CD4-positive, alpha-beta T cell treated with Interleukin-15 for 1 hour (primary cell): ENCODE results near the gene SPEM2.

Experiments used
- DNase-seq: peaks from one replicate; pipeline ENCODE4 v3.0.0-alpha.2; 2020

Gene SPEM2

DNA sequence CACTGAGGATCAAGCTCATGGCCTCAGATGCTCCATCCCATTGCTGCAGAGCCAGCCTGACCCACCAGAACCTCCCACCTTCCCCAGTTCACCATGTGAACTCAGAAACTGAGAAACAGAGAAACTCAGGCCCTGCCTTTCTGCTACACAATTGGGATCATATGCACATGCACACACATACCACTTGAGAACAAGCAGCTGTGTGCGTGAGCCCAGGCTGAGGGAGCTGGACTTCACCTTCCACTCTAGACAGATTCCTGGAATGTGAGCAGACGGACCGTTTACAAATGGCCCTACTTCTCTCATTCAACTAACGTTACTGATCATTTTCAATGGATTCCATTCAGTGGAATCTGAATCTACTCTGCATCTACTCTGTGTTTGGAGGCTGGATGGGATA is 1.7 kb upstream of the SPEM2 start:
- DNase-seq: no peak

GRCh38 chr17:7425756-7426155 is 340 bp downstream of the SPEM2 start:
- no peak for DNase-seq

DNA sequence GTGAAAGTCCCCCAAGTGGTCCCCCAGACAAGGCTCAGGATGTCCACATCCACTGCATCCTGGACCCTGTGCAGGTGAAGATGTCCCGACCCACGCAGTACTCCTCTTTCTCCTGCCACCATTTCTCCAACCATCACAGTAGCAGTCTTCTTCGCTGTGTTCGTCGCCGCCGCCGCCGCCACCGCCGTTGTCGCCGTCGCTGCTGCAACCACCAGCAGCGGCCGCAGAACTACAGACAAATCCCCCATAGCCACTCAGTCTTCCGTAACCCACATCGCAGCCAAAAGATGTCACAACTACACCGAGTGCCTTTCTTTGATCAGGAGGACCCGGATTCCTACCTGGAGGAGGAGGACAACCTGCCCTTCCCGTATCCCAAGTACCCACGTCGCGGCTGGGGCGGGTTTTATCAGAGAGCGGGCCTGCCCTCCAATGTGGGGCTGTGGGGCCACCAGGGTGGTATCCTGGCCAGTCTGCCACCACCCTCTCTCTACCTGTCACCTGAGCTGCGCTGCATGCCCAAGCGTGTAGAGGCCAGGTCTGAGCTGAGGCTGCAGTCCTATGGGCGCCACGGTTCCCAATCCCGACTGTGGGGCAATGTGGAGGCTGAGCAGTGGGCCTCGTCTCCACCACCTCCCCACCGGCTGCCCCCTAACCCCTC is 917 bp downstream of the SPEM2 start:
- DNase-seq: no peak

DNA sequence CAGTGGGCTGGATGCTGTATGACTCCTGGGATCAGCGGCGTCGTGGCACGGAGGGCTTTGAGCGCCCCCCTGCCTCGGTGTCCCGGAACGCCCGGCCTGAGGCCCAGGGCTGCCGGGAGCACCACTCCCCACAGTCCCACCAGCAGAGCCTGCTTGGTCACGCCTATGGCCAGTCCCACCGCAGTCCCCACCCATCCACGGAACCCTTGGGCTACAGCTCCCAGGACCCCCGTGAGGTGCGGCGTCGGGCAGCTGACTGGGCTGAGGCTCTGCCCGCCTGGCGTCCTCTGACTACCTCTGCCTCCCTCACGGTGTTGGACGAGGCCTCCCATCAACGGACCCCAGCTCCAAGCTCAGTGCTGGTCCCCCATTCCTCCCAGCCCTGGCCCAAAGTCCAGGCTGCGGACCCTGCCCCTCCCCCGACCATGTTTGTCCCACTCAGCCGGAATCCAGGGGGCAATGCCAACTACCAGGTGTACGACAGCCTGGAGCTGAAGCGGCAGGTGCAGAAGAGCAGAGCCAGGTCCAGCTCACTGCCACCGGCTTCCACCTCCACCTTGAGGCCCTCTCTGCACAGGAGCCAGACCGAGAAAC is 1.6 kb downstream of the SPEM2 start:
- DNase-seq: no peak

- no peak for DNase-seq
These were observed 2.1 kb downstream of the SPEM2 start for GRCh38 chr17:7427549-7427948.

GRCh38 chr17:7428557-7428956 is 3.1 kb downstream of the SPEM2 start, which contains the start of gene SPEM3:
SPEM3 (plus strand) TSS chr17:7428857; CDS start chr17:7428903, 46 bp downstream.
- DNase-seq: no peak

DNA sequence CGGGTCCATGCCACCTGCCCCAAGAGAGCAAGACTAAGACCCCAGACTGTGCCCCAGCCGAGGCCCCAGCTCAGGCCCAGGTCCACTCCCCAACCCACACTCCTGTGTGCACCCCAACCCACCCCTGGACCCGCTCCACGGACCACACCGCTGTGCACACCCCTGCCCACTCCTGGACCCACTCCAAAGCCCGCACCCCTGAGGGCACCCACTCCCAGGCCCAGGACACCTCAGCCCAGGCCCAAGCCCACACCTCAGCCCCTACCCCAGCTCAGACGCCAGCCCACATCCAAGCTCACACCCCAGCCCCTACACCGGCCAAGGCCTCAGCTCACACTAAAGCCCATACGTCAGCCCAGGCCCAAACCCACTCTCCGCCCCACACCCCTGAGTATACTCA is 4.3 kb downstream of the SPEM2 start:
- no peak for DNase-seq

DNA sequence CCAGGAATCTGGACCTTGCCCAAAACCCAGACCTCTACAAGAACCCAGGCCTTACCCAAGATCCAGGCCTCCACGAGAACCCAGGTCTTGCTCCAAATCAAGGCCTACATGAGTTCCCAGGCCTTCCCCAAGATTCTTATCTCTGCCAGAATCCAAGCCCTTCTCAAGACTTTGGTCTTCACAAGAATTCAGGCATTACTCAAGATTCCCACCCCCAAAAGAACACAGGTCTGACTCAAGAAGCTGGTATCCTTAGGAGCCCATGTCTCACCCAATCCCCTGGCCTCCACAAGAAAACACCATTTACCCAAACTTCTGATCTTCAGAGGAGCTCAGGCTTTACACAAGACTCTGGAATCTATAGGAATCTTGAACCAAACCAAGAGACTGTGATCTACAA is 5.8 kb downstream of the SPEM2 start:
- DNase-seq: no peak

GRCh38 chr17:7432296-7432695 is 6.9 kb downstream of the SPEM2 start:
- DNase-seq: no peak

DNA sequence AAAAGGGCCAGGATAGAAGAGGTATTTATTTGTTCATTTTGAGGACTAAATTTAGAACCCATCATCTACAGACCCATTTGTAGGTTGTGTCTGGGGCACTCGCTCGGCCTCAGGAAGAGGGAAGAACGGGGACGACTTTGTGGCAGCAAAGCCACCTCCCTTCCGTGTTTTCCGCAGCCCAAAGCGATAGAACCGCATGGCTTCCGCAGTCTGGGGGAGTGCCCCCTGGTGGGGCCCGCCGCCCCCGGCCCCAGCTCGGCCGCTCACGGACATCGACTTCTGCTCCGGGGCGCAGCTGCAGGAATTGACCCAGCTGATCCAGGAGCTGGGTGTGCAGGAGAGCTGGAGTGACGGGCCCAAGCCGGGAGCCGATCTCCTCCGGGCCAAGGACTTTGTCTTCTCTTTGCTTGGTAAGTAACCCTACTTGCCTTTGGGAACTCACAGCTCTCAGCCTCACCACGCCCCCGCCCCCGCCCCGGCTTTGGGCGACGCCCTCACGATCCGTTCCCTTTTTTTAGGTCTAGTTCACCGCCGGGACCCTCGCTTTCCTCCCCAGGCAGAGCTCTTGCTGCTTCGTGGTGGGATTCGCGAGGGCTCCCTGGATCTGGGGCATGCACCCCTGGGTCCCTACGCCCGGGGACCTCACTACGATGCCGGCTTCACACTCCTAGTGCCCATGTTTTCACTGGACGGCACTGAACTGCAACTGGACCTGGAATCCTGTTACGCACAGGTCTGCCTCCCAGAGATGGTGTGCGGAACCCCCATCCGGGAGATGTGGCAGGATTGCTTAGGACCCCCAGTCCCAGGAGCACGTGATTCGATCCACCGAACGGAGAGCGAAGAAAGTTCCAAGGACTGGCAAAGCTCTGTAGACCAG is 10.5 kb downstream of the SPEM2 start:
- DNase-seq: peak; percentile 56

DNA sequence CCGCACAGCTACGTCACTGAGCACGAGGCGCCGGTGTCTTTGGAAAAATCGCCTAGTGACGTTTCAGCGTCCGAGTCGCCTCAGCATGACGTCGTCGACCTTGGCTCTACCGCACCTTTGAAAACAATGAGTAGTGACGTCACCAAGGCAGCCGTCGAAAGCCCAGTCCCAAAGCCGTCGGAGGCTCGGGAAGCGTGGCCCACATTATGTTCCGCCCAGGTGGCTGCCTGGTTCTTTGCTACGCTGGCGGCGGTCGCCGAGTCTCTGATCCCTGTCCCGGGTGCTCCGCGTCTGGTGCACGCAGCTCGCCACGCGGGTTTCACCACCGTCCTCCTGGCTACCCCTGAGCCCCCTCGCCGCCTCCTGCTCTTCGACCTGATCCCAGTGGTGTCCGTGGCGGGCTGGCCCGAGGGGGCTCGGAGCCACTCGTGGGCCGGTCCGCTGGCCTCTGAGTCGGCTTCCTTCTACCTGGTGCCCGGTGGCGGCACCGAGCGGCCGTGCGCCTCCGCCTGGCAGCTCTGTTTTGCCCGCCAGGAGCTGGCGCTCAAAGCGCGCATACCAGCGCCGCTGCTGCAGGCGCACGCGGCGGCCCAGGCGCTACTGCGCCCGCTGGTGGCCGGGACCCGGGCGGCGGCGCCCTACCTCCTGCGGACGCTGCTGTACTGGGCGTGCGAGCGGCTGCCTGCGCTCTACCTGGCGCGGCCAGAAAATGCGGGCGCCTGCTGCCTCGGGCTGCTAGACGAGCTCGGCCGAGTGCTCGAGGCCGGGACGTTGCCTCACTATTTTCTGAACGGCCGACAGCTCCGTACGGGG is 11.3 kb downstream of the SPEM2 start:
- peak; percentile 85 for DNase-seq

DNA sequence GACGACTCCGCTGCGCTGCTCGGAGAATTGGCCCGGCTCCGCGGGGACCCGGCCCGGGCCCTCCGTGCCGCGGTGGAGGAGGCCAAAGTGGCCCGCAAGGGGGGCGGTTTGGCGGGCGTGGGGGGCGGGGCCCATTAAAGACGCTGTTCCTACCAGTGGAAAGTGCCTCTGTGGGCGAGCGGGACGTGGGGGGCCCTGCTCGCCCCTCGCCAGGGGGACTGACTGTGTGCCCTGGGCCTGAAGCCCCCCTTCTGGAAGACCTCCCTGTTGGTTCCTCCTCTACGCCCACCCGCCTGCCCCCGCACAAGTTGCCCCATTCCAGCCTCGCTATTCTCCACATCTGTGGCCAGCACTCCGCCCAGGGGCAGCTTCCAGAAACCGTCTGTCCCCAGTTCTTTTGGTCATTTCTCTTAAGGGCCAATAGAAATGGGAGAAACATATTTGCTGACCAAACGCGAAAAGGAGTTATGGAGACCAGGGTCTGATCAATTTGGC is 12.0 kb downstream of the SPEM2 start:
- DNase-seq: no peak

DNA sequence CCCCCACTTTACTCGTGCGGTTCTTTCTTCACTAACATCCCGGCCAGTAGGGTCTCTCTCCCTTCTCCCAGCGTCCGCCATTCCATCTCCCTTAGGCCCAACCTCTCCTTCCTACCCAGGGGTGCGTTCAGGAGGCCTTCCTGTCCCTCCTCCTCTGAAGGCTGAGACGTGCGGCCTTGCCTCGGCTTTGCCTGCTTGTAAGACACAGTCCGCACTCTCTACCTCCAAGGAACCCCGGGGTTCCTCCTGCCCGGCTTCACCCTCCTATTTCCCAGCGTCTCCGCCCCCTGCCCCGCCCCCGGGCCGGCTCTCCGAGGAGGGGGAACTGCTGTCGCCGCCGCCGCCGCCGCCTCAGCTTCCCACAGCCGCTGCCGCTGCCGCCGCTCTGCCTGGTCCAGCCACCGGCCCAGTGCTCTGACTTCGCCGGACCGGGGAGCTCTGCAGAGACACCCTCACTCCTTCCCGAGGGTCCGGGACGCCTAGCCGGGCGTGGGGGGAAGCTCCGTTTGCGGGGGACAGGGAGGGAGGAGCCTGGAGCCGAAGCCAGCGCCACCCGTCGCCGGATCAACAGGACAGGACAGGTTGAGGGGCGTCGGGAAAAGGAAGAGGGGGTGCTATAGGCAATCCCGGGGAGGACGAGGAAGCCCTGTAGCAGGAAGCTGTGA is 12.7 kb downstream of the SPEM2 start:
- DNase-seq: peak; percentile 67

DNA sequence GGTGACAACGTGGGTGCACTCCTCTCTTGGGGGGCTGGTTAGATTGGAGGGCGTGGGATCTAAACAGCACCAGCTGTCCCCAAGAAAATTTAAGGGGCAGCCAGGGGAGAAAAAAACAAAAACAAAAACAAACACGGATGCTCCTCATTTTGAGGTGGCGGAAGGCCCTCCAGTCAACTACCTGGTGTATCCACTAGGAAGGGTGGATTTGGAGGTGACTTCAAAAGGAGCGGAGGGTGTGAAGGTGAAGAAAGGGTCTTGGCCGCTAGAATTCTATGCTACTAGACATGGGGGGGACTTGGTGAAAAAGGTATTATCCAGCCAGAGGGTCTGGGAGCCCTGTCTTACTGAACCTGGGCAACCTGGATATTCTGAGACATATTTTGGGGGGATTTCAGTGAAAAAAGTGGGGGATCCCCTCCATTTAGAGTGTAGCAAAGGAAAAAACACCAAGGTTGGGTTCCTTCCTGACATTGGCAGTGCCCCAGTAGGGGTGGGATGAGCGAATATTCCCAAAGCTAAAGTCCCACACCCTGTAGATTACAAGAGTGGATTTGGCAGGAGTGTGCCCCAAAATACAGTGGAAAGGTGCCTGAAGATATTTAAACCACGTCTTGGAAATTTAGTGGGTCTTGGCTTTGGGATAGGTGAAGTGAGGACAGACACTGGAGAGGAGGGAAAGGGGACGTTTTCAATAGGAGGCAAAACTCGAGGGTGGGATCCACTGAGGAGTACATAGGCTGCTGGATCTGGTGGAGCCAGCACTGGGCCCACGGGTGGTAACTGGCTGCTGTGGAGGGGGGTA is 13.4 kb downstream of the SPEM2 start:
- no peak for DNase-seq

DNA sequence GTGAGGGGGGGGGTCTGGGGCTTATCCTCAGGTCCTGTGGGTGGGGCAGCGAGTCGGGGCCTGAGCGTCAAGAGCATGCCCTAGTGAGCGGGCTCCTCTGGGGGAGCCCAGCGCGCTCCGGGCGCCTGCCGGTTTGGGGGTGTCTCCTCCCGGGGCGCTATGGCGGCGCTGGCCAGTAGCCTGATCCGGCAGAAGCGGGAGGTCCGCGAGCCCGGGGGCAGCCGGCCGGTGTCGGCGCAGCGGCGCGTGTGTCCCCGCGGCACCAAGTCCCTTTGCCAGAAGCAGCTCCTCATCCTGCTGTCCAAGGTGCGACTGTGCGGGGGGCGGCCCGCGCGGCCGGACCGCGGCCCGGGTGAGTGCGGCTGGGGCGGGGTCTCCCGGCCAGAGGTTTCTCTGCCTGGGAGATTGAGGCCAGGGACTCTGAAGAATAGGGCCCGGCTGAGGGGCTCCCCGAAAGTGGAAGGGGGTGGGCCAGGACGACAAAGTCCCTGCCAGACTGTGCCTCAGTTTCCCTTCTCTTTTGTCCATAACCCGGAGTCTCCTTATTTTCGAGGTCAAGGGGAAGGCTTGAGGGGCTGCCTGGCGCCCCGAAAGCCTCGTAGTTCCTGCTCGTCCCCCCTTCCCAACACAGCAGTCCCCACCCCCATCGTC is 14.2 kb downstream of the SPEM2 start, which contains the start of gene FGF11:
FGF11 (plus strand) TSS at position 51 of the 651 bp plus-strand sequence; CDS start at position 160, 109 bp downstream.
- no peak for DNase-seq

DNA sequence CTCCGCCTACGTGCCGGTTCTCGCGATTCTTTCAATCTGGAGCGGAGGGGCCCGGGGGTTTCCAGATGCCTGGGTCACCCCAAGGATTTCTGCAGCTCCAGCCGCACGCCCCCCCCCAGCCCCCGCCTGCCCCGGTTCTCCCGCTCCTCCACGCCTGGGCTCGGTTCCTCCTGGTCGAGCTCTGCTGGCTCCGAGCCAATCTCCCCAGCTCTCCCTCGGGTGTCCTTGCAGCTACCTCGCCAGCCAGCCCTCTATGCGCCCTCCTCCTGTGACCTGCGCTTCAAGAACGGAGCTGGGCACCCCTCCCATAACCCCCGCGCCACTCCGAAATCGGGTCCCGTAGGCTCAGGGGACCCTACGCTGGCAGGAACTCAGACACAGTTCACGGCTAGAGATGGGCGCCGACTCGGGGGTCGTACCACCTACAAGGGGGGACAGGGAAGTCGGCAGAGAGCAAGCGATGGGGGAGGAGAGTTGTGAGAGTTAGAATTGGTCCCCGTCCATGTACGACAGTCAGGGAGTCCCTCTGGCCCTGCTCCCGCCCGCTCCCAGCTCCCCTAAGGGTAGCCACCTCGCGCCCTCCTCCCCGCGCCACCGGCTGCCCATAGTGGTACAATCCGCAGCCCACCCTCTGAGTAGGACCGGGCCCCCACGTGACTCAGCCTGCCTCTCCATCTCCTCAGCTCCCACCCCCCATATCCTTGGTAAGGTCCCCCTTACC is 14.9 kb downstream of the SPEM2 start:
- DNase-seq: peak; percentile 33

DNA sequence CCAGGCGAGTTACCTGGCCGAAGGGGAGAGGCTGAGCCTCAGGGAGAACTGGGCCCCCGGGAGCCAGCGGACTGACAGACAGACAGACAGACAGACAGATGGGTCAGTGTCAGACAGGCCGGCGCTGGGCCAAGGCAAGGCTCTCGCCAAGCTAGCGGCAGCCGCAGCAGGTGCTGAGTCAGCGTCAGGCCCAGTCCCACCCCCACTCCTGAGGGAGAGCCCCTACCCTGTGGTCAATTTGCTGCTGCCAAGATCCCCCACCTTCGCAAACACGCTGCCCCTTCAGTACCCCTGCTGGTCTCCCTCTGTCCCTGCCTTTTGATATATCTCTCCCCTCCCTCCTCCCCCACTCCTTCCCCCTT is 15.4 kb downstream of the SPEM2 start:
- DNase-seq: peak; percentile 30

DNA sequence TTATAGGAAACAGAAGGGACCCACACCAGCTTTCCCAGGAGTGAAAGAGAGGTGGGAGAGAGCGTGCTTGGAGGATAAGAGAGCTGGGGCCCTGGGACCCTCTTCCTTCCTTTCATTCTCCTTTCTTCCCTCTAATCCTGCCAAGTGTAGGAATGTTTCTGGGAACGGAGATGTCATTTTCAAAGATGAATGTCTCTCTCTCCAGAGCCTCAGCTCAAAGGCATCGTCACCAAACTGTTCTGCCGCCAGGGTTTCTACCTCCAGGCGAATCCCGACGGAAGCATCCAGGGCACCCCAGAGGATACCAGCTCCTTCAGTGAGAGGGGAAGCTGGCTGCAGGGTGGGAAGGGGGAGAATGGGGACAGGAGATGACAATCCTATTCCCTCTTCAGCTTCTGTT is 15.8 kb downstream of the SPEM2 start:
- DNase-seq: no peak

DNA sequence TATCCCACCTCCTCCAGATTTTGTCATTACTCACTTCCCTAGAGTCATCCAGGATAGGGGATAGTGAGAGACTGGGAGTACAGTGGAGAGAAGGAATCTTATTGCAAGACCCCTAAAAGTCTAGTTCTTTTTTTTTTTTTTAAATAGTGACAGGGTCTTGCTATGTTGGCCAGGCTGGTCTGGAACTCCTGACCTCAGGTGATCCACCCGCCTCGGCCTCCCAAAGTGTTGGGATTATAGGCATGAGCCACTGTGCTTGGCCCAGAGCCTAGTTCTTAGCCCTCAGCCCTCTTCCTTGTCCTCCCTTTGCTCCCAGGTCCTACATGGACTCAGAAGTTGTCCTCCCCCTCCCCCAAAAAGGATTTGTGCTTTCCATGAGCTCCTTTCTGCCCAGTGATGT is 16.7 kb downstream of the SPEM2 start:
- DNase-seq: no peak
